MV-4-11 (cell line): ENCODE results near the gene TEX53.

ENCODE experiments used
- DNase-seq: peaks from one replicate; lab custom pipeline; 2025; lab: John Stamatoyannopoulos, UW

TEX53 gene

GRCh38 chr9:114657705-114658104, at the start of gene TEX53:
TEX53 (minus strand) TSS chr9:114657805; CDS start chr9:114657774, 31 bp downstream.
- no peak for DNase-seq

DNA sequence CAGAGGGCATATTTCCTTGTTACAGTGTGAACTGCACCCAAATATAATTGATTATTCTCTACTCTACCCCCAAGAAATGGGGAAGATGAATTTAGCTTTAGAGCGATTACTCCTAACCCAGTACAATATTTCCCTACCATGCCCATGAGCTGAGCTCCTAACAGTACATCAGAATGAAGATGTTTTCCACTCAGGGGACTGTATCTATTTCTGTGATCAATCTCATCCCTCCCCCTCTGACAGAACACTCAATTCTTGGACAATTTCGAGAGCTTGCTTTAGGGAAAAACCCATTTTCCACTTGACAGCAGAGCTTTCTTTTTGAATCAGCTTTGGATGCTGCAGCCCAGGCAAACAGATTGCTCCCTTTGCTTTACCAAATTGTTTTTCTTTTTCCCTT, 49.1 kb upstream of the TEX53 start:
- DNase-seq = no peak

- no peak for DNase-seq
These were observed 44.4 kb upstream of the TEX53 start for GRCh38 chr9:114701988-114702387.

GRCh38 chr9:114697951-114698351, 40.3 kb upstream of the TEX53 start:
- no peak for DNase-seq

GRCh38 chr9:114696814-114697544, 39.4 kb upstream of the TEX53 start:
- DNase-seq = peak; percentile 36

GRCh38 chr9:114695948-114696347, 38.3 kb upstream of the TEX53 start:
- DNase-seq = no peak

GRCh38 chr9:114694719-114695269, 37.2 kb upstream of the TEX53 start:
- peak; percentile 21 for DNase-seq

- no peak for DNase-seq
These were observed 36.5 kb upstream of the TEX53 start for GRCh38 chr9:114694146-114694545.

- no peak for DNase-seq
These were observed 35.7 kb upstream of the TEX53 start for GRCh38 chr9:114693248-114693855.

DNA sequence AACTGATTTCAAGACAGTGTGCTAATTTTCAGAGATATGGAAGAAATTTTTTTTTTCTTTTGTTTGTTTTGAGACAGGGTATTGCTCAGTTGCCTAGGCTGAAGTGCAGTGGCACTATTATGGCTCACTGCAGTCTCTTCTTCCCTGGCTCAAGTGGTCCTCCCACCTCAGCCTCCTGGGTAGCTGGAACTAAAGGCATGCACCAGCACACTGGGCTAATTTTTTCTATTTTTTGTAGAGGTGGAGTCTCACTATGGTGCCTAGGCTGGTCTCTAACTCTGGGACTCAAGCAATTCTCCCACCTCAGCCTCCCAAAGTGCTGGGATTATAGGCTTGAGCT, 34.3 kb upstream of the TEX53 start:
- no peak for DNase-seq

DNA sequence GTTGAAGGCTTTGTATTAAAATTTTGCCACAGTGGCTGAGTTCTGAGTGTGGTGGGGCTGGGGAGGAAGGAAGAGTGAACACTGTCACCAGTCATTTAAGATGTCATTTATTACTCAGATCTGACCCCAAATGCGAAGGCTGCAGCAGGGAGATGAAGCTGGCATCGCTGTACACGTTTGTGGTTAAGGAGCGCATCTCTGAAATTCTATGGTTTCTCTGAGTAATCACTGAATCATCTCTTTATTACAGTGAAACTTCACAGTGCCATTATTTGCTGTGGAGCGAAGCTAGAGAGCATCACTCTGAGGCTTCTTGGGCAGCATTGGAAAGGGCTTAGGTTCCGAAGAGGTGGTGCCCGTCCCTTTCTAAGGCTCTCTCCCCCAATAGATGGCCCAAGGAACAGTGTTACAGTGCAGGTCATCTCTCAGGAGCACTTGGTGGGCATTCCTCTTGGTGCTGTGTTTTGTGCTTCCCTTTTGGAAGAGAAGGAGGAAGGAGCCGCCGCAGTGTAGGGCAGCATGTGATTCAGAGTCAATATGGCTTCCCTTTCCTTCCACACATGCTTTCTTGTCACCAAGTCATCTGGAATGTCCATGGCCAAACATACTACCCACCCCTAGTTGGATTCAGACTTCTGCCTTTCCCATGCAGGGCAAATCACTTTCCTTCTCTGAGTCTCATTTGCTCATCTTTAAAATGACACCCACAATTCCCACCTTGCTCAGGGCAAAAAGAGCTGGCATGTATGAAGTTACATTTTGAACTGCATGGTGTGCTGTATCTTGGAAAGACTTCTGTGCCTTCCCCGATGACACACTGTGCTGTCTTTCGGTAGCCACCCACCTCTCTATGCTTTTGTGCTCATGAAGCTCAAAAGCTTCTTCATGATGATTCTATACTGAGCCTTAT, 33.7 kb upstream of the TEX53 start:
- peak; percentile 46 for DNase-seq

DNA sequence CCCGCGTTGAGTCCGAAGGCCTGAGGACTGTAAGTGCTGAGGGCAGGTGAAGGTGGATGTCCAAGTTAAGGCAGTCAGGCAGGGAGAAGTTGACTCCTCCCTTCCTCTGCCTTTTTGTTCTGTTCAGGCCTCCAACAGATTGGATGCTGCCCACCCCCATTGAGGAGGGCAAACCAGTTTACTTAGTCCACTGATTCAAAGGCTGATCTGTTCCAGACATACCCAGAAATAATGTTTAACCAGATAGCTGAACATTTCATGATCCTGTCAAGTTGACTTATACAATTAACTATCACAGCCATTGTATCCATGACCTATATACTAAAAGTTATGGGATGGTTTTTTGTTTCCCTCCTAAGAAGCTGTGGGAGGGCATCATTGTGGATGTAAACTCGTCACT, 32.7 kb upstream of the TEX53 start:
- no peak for DNase-seq

- no peak for DNase-seq
These were observed 32.2 kb upstream of the TEX53 start for GRCh38 chr9:114689813-114690212.

DNA sequence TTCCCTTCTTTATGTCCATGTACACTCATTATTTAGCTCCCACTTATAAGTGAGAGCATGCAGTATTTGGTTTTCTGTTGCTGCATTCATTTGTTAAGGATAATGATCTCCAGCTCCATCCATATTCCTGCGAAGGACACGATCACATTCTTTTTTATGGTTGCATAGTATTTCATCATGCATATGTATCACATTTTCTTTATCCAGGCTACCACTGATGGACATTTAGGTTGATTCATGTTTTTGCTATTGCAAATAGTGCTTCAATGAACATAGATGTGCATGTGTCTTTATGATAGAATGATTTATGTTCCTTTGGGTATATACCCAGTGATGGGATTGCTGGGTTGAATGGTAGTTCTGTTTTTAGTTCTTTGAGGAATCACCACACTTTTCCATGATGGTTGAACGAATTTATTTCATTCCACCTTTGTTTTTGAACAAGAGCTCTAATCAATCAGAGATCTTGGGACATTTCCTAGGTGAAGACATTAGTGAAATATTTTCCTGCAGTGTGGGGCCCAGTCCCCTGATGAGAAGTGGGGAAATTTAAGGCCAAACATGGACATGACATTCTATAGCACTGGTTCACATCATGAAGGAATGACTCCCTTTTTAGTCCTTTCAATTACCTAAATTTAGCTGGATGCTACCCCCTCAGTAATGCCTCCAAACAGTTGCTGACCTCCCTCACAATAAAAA, 31.5 kb upstream of the TEX53 start:
- DNase-seq = no peak

DNA sequence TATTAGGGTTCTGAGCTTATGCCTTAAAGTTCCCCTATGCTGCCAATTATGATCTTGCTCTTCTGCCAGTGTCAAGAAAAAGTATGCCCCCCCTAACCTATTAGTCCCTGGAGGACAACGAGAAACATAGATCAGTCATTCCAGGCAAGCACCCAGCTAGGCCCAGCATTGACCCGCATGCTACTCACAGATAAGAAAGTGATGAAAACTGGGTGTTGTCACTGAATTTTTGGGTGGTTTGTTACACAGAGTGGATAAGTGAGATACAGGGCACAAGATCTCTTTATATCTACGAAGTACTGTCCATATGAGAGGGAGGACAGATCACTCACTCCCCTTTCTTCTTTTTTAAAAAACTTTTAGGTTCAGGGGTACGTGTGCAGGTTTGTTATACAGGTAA, 30.8 kb upstream of the TEX53 start:
- DNase-seq = no peak

GRCh38 chr9:114687034-114687433, 29.4 kb upstream of the TEX53 start:
- no peak for DNase-seq

DNA sequence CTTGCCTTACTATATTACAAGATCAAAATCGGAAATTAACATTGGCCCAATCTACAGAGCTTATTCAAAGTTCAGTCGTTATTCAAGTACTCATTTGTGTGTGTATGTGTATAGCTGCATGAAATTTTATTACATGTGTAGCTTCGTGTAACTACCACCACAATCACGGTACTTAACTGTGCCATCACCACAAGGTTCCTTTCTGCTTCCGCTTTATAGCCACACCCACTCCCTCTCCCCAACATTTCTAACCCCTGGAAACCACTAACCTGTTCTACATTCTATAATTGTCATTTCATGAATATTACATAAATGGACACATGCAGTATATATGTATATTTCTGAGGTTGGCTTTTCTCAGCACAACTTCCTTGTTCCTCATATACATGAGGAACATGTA, 28.3 kb upstream of the TEX53 start:
- no peak for DNase-seq

DNA sequence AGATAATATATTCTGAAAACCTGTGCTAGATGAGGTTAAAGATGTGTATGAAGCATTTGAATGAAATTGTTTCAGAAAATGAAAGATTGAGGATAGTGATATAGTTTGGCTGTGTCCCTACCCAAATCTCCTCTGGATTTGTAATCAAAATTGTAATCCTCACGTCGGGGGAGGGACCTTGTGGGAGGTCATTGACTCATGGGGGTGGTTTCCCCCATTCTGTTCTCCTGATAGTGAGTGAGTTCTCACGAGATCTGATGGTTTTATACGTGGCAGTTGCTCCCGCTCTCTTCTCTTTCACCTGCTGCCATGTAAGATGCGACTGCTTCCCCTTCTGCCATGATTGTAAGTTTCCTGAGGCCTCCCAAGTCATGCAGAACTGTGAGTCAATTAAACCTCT, 26.4 kb upstream of the TEX53 start:
- no peak for DNase-seq

GRCh38 chr9:114682846-114683245, 25.2 kb upstream of the TEX53 start:
- no peak for DNase-seq

GRCh38 chr9:114681594-114682332, 24.2 kb upstream of the TEX53 start, which contains the start of gene TEX48:
TEX48 (minus strand) TSS chr9:114682192; CDS start chr9:114671723, 10,469 bp downstream.
- peak; percentile 70 for DNase-seq
